Left forelimb (tissue), 1 donor: ENCODE measurements around the gene SHMT2.
A peak's percentile ranks its signal among the peaks of the same experiment; 100 is the strongest.

Experiments used
- DNase-seq: peaks from one replicate; pipeline ENCODE4 v3.0.0-alpha.2; 2018; ENCODE audit warnings: low spot score

SHMT2 gene

GRCh38 chr12:57240066-57240921 lies 10.8 kb downstream of the SHMT2 start:
- DNase-seq = peak; percentile 69

DNA sequence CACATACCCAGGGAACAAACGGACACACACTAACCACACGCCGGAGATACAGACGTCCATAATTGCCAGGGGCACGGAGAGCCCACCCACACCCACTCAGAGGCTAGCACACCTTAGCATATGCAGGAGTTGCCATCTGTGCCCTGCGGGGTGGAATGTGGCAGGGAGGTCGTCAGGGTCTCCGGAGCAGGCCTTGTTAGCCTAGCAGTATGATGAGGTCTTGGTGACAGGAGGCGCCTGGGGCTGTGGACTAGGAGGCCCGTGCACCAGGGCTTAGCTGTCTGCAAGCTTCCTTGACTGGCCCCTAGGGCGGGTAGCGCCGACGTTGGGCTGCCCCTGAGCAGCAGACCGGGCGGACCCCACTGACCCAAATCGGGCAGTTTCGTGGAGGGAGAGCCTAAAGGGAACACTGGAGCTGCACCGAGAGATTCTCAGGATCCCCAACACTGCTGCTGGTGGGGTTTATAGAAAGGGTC lies 11.5 kb downstream of the SHMT2 start:
- peak; percentile 67 for DNase-seq

DNA sequence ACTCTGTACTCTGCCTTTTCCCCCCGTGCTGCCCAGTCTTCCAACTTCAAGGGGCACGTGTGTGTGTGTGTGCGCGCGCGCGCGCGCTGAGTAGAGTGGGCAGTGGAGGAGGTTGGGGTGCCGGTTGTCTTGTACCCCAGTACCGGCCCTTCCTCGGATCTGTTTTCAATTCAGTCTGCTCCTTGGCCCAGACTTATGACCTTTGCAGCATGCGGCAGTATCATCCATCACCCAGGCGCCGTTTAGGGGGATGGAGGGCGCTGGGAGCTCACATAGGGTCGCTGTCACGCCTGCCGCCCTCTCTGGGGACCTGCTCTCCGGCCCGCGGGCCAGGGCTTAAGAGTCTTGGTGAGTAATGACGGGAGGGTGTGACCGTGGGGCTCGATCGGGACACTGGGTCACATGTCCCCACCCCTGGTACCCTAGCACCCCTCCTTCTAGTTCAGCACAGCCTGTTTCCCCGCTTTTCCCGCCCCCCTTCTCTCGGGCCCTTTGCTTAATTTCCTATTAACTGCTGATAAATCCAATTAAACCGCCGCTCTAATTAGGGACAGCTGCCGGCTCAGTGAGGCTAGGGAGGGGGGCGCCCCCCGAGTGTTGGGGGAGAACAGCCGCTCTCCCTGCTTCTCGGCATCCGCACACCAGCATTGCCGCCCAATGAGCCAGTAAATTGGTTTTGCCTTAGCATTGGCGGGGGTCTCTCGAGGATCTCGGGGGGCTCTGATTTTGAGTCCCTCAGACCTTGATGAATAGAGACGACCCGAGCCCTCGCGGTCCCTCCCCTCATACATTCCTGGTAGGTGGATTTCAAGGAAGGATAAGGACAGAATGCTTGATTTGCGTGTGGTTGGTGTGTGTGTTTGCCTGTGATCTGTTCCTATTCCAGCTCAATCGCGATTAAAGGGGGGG lies 12.1 kb downstream of the SHMT2 start:
- no peak for DNase-seq

- DNase-seq = peak; percentile 71
These were observed 12.8 kb downstream of the SHMT2 start for GRCh38 chr12:57242329-57242690.

DNA sequence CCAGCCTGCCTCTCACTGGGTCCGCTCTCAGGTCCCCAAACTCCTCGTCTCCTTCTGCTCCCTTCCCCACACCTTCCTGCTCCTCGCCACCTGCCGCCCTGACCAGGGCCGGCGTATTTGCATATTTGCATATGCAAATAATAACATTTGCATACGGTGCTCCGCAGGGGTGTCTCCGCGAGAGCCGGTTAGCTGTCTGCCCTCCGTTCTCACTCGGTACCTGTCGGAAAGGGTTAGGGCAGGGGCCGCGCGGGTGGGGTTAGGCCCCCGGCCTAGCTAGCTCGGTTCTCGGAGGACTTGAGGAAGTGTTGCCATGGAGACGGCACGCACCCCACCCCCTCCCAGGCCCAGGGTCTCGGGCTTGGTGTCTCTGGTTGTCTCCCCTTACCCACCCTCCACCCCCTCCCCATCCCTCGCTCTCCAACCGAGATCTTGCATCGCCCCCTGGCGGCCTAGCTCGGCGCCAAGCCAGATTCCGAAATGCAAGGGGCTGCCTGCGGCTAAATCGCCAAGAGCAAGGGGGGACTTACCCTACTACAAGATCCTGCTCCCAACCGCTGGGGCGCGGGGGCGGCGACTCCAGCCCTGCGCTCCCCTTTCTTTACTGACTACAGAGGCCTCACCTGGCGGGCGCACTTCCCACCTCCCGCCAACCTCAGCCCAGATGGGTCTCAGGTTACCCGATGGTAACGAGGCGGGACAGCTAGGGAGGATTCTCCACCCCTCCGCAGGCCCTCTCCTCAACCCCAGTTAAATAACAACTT lies 13.4 kb downstream of the SHMT2 start:
- peak; percentile 76 for DNase-seq

DNA sequence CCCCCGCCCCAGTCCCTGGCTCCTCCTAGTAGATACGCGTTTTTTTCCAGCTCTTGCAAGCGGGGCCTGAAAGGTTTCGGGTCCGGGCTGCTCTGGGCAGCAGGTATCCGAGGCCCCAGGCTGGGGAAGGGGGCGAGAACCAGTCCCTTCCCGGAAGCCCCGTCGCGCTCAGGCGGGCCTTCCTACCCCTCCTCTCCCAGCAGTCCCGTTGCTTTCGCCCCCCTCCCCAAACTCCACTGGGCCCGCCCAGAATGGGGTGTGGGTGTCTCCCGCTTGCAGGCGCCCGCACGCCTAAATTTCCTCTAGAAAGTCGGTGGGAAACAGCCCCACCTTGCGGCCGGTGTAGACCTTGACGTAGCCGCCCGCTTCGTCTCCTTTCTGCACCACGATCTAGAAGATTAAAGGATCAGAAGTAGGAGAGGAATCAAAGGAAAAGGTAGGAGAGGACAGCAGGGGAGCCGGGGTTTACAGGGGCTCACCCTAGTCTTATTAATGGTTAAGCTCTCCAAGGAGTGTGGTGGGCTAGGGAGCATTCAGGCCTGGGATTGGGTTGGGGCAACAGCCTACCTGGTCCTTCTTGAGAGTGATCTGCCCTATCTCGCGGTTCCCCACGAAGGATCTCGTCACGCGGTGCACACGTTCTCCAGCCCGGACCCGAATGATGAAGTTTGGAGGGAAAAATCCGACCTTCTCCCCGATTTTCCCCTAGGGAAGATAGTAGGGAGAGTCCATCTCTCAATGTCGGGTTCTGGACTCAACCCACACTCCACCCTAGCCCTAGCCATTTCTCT lies 14.2 kb downstream of the SHMT2 start:
- DNase-seq = peak; percentile 78

- DNase-seq = no peak
These were observed 14.8 kb downstream of the SHMT2 start for GRCh38 chr12:57244312-57244696.

- DNase-seq = no peak
These were observed 17.5 kb downstream of the SHMT2 start for GRCh38 chr12:57247041-57247440.

GRCh38 chr12:57248934-57249742 lies 19.6 kb downstream of the SHMT2 start:
- no peak for DNase-seq

- DNase-seq = no peak
These were observed 21.0 kb downstream of the SHMT2 start for GRCh38 chr12:57250541-57250940.

- DNase-seq = no peak
These were observed 21.4 kb downstream of the SHMT2 start, which contains the start of gene STAC3 for GRCh38 chr12:57250956-57251355. Gene STAC3, minus strand, starts transcription at chr12:57251187. Its CDS starts 1,551 bp downstream, at chr12:57249636.

- no peak for DNase-seq
These were observed 25.2 kb downstream of the SHMT2 start for GRCh38 chr12:57254506-57255280.

GRCh38 chr12:57255916-57256315 lies 26.4 kb downstream of the SHMT2 start:
- DNase-seq = no peak

GRCh38 chr12:57258977-57259970 lies 29.8 kb downstream of the SHMT2 start:
- DNase-seq = no peak

DNA sequence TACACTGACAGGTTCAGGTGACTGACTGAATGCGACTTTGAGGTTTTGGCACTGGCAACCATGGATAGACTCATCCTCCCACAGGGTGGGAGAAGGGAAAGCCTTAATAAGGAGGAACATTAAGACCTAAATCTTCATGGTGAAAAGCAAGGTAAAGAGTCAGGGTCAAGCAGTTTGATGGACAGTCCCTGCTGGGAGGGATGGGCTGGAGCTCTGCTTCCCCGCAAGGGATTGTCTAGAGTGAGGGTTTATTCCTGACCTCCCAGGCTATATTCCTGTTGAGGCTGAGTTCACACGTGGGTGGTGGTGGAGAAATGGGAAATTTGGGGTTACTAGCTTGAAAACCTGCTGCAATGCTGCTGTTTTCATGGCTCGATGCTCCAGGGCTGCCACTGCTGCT lies 30.9 kb downstream of the SHMT2 start:
- no peak for DNase-seq

DNA sequence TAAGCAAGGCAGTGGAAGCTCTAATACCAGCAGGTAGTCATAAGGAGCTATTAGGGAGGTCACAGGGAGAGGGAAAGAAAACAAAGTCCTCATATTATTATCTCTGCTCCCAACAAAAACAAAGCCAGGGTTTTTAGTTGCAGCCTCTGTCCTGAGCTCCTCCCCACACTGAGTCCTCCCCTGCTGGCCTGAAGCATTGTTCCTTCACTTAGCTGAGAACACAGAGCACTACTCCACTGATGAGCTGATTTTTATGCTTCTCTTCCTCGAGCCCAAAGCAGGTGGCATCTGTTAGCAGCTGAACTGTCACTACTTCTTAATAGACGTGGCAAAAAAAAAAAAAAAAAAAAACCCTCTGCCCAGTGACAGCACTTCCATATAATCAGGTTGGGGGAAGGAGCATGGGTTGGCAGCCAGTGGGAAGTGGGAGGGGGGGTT lies 31.9 kb downstream of the SHMT2 start:
- no peak for DNase-seq

DNA sequence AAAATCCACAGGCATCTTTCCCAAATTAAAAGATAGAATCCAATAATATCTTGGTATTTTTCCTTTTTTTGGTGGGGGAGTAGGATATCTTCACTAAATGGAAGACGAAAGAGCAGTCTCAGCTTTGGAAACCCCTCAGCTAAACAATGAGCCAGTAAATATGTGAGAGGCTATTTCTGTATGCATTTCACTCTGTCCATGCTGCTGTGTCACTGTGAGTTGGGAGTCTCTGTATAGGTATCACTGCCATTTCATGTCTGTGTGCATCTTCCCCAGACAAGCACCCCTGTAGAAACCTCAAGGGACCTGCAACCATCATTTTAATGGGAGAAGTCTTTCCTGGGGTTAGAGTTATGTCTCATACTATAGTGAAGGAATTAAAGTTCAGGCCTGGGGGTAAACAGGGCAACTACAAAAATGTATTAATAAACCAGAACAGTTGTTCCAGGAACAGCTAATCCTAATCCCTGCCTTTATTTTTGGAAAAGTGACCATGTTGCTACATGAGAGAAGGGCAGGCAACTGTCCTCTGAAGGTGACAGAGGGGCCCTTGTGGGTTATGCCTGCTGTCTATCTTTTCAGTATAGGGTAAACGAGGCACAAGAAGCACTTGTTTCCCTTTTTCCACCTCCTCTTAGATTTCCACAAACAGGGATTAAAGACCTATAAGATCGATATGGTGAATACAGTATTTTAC lies 32.8 kb downstream of the SHMT2 start:
- DNase-seq = no peak

DNA sequence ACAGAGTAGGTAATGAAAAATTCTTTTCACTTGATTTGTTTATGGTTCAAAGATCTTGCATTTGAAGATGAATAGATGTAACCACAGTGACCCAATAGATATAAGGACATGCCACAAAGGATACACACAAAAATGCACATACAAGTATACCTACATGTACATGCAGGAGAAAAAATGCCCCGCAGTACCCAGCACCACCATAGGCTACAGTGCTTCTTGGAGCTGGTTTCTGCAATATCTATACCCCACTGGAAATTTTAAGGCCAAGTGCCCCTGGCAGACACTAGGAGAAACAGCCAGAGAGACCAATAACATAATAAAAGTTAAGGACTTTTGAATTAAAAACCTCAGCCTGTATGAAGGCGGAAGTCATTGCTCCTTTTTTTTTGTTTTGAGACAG lies 33.6 kb downstream of the SHMT2 start:
- DNase-seq = no peak
